ENCODE measurements around the gene UBE2J1.

UBE2J1 gene

GRCh38 chr6:89335164-89335563 lies 17.4 kb downstream of the UBE2J1 start:
- DNase-seq: no peak
- H3K36me3 ChIP-seq (replicated peaks; ENCODE audit: insufficient read depth, low read length): peaks cover 50% of the 10 kb centered on the region
- H2AFZ ChIP-seq (ENCODE audit: low read length): no peak overlapping the region
- no peak for TF ChIP-seq EZH2 (optimal IDR thresholded peaks at IDR 0.05; ENCODE audit: low read depth, low read length)
- no peak for TF ChIP-seq EZH2phosphoT487 (IDR thresholded peaks at IDR 0.05; ENCODE audit: low read length)
- TF ChIP-seq, protein P1, sequence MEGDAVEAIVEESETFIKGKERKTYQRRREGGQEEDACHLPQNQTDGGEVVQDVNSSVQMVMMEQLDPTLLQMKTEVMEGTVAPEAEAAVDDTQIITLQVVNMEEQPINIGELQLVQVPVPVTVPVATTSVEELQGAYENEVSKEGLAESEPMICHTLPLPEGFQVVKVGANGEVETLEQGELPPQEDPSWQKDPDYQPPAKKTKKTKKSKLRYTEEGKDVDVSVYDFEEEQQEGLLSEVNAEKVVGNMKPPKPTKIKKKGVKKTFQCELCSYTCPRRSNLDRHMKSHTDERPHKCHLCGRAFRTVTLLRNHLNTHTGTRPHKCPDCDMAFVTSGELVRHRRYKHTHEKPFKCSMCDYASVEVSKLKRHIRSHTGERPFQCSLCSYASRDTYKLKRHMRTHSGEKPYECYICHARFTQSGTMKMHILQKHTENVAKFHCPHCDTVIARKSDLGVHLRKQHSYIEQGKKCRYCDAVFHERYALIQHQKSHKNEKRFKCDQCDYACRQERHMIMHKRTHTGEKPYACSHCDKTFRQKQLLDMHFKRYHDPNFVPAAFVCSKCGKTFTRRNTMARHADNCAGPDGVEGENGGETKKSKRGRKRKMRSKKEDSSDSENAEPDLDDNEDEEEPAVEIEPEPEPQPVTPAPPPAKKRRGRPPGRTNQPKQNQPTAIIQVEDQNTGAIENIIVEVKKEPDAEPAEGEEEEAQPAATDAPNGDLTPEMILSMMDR (IDR thresholded peaks at IDR 0.05; ENCODE audit: low read length): no peak
- 0 out of 2 replicates have a peak, but pooled peaks cover 5% of the 10 kb centered on the region for H3K4me1 ChIP-seq (ENCODE audit: low read length)
- H3K27me3 ChIP-seq (replicated peaks; ENCODE audit: insufficient read depth, low read length): no peaks in the 10 kb centered on the region
- no peak overlapping the region for H3K4me3 ChIP-seq (ENCODE audit: low read length)
- H3K9ac ChIP-seq (ENCODE audit: low read length): no peak overlapping the region
- H3K79me2 ChIP-seq (ENCODE audit: low read length): peaks cover 87% of the 10 kb centered on the region
- no peaks in the 10 kb centered on the region for H3K9me3 ChIP-seq (replicated peaks; ENCODE audit: insufficient read depth, low read length)
- H4K20me1 ChIP-seq (ENCODE audit: insufficient read depth, low read length): peaks cover 3% of the 10 kb centered on the region
- H3K4me2 ChIP-seq (ENCODE audit: low read depth, low read length): no peak overlapping the region
- peaks cover 27% of the 10 kb centered on the region for H3F3A ChIP-seq (ENCODE audit: insufficient read depth, low read length)
- no peaks in the 10 kb centered on the region for H3K9me2 ChIP-seq (replicated peaks; ENCODE audit: insufficient read depth, low read length)
- no peak overlapping the region for H3K27ac ChIP-seq (ENCODE audit: low read length)

GRCh38 chr6:89330910-89331309 lies 21.6 kb downstream of the UBE2J1 start:
- TF ChIP-seq EZH2phosphoT487 (IDR thresholded peaks at IDR 0.05; ENCODE audit: low read length): no peak
- Histone ChIP-seq H3K4me2 (ENCODE audit: low read depth, low read length) (no peak overlapping the region), H3K36me3 (replicated peaks; ENCODE audit: insufficient read depth, low read length) (peaks cover 70% of the 10 kb centered on the region), H3K9me2 (replicated peaks; ENCODE audit: insufficient read depth, low read length) (no peaks in the 10 kb centered on the region), H3K4me3 (ENCODE audit: low read length) (no peak overlapping the region), H3K4me1 (ENCODE audit: low read length) (no peaks in the 10 kb centered on the region), H3K27ac (ENCODE audit: low read length) (no peak overlapping the region), H3K9ac (ENCODE audit: low read length) (no peak overlapping the region), H3K27me3 (replicated peaks; ENCODE audit: insufficient read depth, low read length) (no peaks in the 10 kb centered on the region), H3K9me3 (replicated peaks; ENCODE audit: insufficient read depth, low read length) (no peaks in the 10 kb centered on the region), H2AFZ (ENCODE audit: low read length) (no peak overlapping the region), H3F3A (ENCODE audit: insufficient read depth, low read length) (peaks cover 51% of the 10 kb centered on the region), H3K79me2 (ENCODE audit: low read length) (peaks cover 81% of the 10 kb centered on the region), H4K20me1 (ENCODE audit: insufficient read depth, low read length) (peaks cover 5% of the 10 kb centered on the region)
- no peak for DNase-seq

GRCh38 chr6:89328976-89329375 lies 23.5 kb downstream of the UBE2J1 start:
- H3K36me3 ChIP-seq (replicated peaks; ENCODE audit: insufficient read depth, low read length): peaks cover 60% of the 10 kb centered on the region
- peaks cover 67% of the 10 kb centered on the region for H3K79me2 ChIP-seq (ENCODE audit: low read length)
- H3K4me2 ChIP-seq (ENCODE audit: low read depth, low read length): no peak overlapping the region
- no peaks in the 10 kb centered on the region for H3K9me3 ChIP-seq (replicated peaks; ENCODE audit: insufficient read depth, low read length)
- DNase-seq: no peak
- no peaks in the 10 kb centered on the region for H3K9me2 ChIP-seq (replicated peaks; ENCODE audit: insufficient read depth, low read length)
- H3K27ac ChIP-seq (ENCODE audit: low read length): no peak overlapping the region
- TF ChIP-seq EZH2 (optimal IDR thresholded peaks at IDR 0.05; ENCODE audit: low read depth, low read length) (no peak), EZH2phosphoT487 (IDR thresholded peaks at IDR 0.05; ENCODE audit: low read length) (no peak)
- TF ChIP-seq, protein P1 (IDR thresholded peaks at IDR 0.05; ENCODE audit: low read length): no peak
- no peak overlapping the region for H2AFZ ChIP-seq (ENCODE audit: low read length)
- no peaks in the 10 kb centered on the region for H3K27me3 ChIP-seq (replicated peaks; ENCODE audit: insufficient read depth, low read length)
- peaks cover 5% of the 10 kb centered on the region; the same call in 1 of the 2 replicates for H4K20me1 ChIP-seq (ENCODE audit: insufficient read depth, low read length)
- no peak overlapping the region for H3K4me3 ChIP-seq (ENCODE audit: low read length)
- H3F3A ChIP-seq (ENCODE audit: insufficient read depth, low read length): peaks cover 60% of the 10 kb centered on the region
- no peak overlapping the region for H3K9ac ChIP-seq (ENCODE audit: low read length)
- H3K4me1 ChIP-seq (ENCODE audit: low read length): no peaks in the 10 kb centered on the region

DNA sequence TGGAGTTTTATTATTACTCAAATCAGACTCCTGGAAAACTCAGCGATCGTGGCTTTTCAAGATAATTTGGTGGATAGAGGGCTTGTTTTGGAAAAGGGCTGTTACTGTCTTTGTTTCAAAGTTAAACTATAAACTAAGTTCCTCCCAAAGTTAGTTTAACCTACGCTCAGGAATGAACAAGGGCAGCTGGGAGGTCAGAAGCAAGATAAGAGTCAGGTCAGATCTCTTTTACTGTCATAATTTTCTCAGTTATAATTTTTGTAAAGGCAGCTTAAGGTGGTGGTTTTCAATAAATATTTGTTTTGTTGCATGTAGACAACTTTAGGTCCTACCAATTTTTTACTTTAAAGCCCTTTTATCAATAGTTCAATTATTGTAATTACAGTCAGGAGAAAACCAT lies 28.2 kb downstream of the UBE2J1 start:
- H3K4me1 ChIP-seq (ENCODE audit: low read length): peaks cover 10% of the 10 kb centered on the region
- TF ChIP-seq, protein P1 (IDR thresholded peaks at IDR 0.05; ENCODE audit: low read length): no peak
- no peak for TF ChIP-seq EZH2phosphoT487 (IDR thresholded peaks at IDR 0.05; ENCODE audit: low read length)
- TF ChIP-seq EZH2 (optimal IDR thresholded peaks at IDR 0.05; ENCODE audit: low read depth, low read length): no peak
- H3K4me3 ChIP-seq (ENCODE audit: low read length): no peak overlapping the region
- no peak for DNase-seq
- H3K79me2 ChIP-seq (ENCODE audit: low read length): peaks cover 40% of the 10 kb centered on the region
- H3K27ac ChIP-seq (ENCODE audit: low read length): no peak overlapping the region
- H4K20me1 ChIP-seq (ENCODE audit: insufficient read depth, low read length): peaks cover 5% of the 10 kb centered on the region; the same call in 1 of the 2 replicates
- H3K9ac ChIP-seq (ENCODE audit: low read length): no peak overlapping the region
- peaks cover 34% of the 10 kb centered on the region for H3K36me3 ChIP-seq (replicated peaks; ENCODE audit: insufficient read depth, low read length)
- H2AFZ ChIP-seq (ENCODE audit: low read length): no peak overlapping the region
- H3F3A ChIP-seq (ENCODE audit: insufficient read depth, low read length): peaks cover 57% of the 10 kb centered on the region
- H3K27me3 ChIP-seq (replicated peaks; ENCODE audit: insufficient read depth, low read length): no peaks in the 10 kb centered on the region
- no peaks in the 10 kb centered on the region for H3K9me3 ChIP-seq (replicated peaks; ENCODE audit: insufficient read depth, low read length)
- H3K4me2 ChIP-seq (ENCODE audit: low read depth, low read length): no peak overlapping the region
- H3K9me2 ChIP-seq (replicated peaks; ENCODE audit: insufficient read depth, low read length): no peaks in the 10 kb centered on the region

All from MM.1S (cell line).